NCI-H748 (cell line): ENCODE results near the gene UGP2.
"Not testable (repeated sequence)": the region's sequence is repeated elsewhere in the genome, so short reads cannot be mapped to it uniquely, and the experiment has no call there.

Source experiments
- DNase-seq: peaks from one replicate; lab custom pipeline; 2025; ENCODE audit not compliant: unreplicated experiment; lab: John Stamatoyannopoulos, UW

The UGP2 gene

DNA sequence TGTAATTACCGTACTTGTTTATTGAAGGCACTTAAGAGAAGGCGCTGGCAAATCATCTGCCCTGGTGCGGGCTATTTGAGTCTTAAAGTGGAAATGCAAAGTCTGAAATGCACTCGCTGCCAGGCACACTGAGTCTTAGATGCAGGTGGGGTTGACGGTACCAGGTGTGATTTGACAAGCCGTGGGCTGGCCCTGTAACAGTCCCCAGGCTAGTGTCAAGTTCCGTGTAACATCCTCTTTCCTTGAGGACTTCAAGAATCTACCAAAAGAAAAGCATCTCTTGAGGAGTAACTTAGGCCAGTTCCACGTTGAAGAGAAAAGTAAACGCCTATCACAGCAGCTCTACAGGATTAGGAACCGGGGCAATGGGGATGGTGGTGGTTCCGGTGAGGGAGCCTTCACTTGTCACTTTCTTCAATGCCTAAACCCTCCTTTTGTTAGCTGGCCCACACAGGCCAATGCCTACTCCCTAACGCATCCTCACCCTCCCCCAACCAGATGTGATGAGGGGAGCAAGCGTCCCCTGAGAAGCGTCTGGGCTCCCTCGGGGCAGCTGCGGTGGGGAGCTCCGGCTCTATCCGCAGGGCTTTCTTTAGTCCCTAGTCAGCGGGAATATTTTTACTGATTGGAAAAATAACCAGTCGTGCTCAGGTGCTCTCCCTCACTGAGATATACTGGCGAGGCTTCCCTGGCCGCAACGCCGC lies 1.5 kb upstream of the UGP2 start:
- peak; percentile 8 for DNase-seq

- peak; percentile 98 for DNase-seq
Observed at GRCh38 chr2:63840785-63841253, 877 bp upstream of the UGP2 start.

DNA sequence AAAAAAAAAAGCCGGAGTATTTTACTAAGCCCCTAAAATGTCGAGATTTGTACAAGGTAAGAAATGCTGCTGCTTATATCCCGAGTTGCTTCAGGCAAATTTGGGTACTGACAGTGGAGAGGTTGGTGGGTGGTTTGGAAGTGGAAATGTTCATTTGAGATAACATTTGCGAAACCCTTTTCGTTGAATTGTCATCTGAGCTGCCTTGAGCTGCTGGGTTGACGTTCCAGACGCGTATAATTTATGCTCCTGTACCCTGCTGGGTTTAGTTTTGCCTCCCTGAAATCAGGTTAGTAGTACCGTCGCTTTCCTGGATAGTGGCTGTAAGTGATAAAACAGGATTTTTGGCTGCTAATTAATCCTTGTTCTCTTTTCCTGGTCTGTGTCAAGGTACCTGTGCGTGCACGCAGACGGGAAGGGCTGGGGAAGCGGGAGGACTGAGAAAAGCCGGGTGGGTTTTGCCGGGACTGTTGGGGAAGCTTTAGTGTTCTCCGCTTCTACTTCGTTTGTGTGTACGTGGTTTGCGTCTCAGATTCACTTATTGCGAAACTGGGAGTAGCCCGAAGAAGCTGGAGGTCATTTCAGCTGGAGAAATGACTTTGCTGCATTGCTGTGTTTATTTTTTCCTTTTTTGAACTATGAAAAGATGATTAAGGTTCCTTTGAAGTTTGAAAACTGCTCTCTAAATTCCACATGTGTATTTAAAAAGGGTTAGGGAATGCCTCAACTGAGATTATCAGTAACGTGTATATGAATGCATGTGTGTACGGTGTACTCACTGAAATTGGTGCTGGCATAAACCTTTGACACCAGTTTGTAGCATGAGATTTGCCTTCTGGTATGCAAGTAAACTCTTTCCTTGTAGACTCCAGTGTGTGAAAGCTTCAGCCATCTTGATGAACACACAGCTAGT lies 709 bp downstream of the UGP2 start:
- peak; percentile 64 for DNase-seq

DNA sequence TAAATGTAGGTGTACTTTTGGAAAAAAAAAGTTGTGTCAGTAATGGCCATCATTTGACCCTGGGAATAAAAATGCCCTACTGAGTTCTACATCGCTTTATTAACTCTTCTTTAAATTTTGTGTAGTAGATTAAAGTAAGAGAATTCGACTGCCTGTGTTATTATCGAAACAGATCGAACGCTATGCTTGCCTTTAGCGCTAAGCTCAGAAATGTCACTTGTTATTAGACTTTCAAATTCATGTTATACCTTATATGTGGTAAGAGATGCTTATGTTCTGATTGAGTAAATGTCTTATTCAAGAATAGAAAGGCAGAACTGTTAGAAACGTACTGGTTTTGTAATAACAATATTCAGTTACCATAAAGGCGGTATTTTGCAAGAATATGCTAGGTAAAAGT lies 1.4 kb downstream of the UGP2 start:
- no peak for DNase-seq

DNA sequence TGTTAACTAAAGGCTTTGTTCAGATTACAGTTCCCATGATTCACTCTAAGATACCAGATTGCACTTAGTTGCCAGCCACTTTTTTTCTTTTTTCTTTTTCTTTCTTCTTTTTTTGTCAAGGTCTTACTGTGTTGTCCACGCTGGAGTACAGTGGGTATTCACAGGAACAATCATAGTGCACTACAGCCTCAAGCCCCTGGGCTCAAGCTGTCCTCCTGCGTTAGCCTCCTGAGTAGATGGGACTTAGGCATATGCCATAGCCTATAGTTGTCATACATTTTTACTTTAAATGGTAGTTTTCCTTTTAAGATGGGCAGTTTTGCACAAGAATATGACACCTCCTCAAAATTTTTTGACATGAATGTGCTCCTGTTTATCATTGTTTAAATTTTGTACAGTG lies 2.1 kb downstream of the UGP2 start:
- DNase-seq = no peak

DNA sequence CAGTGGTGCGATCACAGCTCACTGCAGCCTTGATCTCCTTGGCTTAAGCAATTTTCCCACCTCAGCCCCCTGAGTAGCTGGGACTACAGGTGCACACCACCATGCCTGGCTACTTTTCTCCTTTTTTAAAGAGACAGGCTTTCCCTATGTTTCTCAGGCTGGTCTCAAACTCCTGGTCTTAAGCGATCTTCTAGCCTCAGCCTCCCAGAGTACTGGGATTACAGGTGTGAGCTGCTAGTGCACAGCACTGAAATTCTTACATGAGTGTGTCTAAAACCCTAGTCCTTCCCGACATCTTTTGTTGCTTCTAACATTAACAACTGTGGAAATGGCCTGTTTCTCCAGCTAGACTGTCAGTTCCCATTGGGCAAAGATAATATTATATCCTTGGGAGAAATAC lies 2.9 kb downstream of the UGP2 start:
- DNase-seq = no peak

- DNase-seq = no peak
Observed at GRCh38 chr2:63845866-63846265, 4.2 kb downstream of the UGP2 start.

DNA sequence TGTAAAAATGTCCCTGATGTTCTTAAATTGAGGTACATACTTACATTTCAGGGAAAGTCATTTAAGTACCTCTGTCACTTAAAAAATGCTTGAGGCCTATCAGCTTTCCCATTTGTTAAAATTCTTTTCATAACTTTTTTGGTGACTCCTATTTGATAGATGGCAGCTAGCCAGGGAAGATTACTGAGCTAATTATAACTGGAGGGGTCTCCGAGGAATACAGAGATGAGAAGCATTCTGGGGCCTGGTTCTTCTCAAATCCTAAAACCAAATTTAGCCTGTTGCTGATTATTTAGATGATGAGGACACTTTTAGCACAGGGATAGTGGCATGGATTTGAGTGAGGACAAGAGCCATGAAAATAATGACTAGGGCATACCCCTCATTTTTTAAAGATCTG lies 4.8 kb downstream of the UGP2 start:
- no peak for DNase-seq

GRCh38 chr2:63847571-63847970 lies 5.9 kb downstream of the UGP2 start:
- not testable (repeated sequence) for DNase-seq

DNA sequence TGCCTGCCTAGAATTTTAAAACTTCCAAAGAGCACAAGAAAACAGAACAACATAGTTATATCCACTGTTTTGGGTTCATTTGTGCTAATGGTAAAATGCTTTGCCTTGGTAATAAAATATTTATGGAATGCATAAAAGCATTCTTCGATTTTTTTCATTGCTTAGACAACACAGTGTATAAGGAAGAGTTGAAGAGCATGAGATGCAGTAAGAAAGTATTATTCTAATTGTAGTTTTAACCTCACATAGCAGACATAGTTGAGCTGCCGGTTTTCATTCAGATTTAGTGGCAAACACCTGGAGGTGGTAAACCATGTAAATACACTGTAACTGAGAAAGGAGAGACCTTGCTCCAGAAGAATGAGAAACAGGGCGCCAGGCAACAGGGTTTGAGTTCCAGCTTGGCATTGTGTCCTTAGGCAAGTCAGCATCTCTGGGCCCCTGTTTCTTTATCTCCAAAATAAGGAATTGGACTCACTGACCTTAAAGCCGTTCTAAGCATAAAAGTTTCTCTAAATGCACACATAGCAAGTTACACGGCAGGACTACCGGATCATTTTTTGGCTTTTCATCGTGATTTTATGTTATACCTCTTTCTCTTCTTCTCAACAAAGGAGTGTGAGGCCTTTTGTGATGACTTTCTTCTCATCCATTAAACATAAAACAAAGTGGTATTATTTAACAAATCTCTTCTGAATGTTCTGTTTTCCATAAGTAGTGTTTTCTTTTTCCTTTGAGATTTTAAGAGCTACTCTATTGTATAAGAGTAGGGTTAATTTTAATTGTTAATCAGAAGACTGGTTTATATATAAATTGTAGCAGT lies 7.9 kb downstream of the UGP2 start:
- DNase-seq = no peak

DNA sequence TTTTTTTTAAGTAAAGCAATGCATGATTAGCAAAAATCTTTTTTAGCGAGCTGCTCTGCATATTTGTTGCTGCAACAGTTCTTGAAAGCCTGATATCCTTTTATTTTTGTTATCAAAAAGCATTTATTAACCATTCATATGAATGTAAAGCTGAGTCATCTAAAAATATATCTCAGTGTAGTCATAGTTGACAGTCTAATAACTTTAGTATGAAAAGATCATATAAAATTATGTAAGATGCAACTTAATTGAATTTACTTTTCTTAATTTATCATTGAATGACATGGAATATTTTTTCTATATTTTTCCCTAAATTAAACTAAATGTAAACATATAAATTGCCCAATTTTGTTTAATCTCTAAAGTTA lies 8.5 kb downstream of the UGP2 start:
- DNase-seq = no peak

GRCh38 chr2:63850649-63851048 lies 9.0 kb downstream of the UGP2 start:
- DNase-seq = no peak

DNA sequence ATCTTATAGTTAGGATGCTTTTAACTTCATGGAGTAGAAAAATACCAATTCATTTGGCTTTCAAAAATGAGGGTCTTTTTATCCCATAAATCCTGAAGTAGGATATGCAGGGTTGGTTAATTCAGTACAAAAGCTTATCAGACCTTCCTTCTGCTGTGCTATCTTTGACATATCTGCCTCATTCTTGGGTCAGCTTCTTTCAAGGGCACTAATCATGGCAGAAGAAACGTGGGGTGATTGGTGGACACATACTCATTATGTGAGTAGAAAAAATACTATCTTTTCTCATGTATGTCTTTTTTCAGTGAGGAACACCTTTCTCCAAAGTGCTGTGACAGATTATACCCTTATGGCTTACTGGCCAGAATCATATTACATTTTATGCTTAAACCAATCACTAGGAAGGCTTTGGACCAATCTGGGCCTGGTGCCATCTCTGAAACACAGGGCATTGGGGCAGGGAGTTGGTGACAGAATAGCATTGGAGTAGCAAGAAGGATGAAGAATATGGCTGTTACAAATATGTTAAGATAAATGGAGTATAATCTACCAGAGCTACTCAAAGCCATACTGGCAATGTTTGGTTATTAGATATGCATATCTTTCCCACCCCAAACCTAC lies 10.1 kb downstream of the UGP2 start:
- DNase-seq = no peak

- DNase-seq = no peak
Observed at GRCh38 chr2:63853527-63854310, 12.0 kb downstream of the UGP2 start.

GRCh38 chr2:63855418-63856302 lies 14.0 kb downstream of the UGP2 start:
- DNase-seq = no peak

DNA sequence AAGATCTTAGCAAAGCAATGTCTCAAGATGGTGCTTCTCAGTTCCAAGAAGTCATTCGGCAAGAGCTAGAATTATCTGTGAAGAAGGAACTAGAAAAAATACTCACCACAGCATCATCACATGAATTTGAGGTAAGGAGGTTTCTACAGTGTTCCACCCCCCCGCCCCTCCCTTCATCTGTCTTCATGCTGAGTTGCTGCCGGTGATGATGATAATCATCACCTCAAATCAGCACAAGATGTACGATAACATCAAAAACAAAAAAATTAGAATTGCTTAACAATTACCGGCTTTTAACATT lies 14.6 kb downstream of the UGP2 start:
- DNase-seq = no peak

- no peak for DNase-seq
Observed at GRCh38 chr2:63858291-63858690, 16.6 kb downstream of the UGP2 start.

GRCh38 chr2:63861220-63861822 lies 19.6 kb downstream of the UGP2 start:
- DNase-seq = peak; percentile 21

DNA sequence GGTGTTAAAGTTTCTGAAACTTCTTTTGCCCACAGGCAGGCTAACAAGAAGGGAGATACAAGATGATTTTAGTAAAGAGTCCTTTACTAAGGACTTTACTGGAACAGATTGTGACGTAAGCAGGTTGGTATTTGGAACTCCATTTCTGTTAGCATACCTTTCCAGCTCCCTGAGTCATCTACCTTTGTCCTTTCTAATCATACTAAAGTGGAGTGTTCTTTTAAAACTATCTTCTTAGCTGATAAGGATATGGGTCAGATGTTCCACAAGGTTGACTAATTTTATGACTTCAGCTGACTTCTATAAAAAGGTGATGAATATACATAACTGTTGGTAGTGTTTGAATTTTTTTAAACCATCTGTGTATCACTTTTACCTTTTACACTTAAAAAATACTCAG lies 21.1 kb downstream of the UGP2 start:
- DNase-seq = no peak
